Endodermal cell (in vitro differentiated cells): ENCODE measurements around the gene LRP1. TPM values are rescaled to one million over a fixed set of nuclear protein-coding genes. Genes with fewer than 3 reads are reported as not detected.
A peak's percentile ranks its signal among the peaks of the same experiment; 100 is the strongest.

ENCODE experiments used
- DNase-seq: peaks from one replicate; pipeline ENCODE4 v3.0.0-alpha.2; 2017
- H3K27ac ChIP-seq: 2 replicates; pipeline ENCODE4 v1.5.1; 2013; ENCODE audit warnings: mild to moderate bottlenecking, low read depth, low read length, moderate library complexity
- H3K27me3 ChIP-seq: 2 replicates; pipeline ENCODE4 v1.6.1; 2013; ENCODE audit warnings: mild to moderate bottlenecking, low read length, moderate library complexity; ENCODE audit not compliant: insufficient read depth, control insufficient read depth, poor library complexity, severe bottlenecking
- H3K36me3 ChIP-seq: 2 replicates; pipeline ENCODE4 v1.7.0; 2013; ENCODE audit warnings: mild to moderate bottlenecking, low read length, moderate library complexity; ENCODE audit not compliant: control insufficient read depth, insufficient read depth
- H3K4me1 ChIP-seq: one replicate; pipeline ENCODE4 v1.7.0; 2013; ENCODE audit warnings: low read length; ENCODE audit not compliant: control insufficient read depth, insufficient read depth
- H3K4me3 ChIP-seq: 2 replicates; pipeline ENCODE4 v1.5.1; 2013; ENCODE audit warnings: mild to moderate bottlenecking, low read length, moderate library complexity
- H3K9ac ChIP-seq: 2 replicates; pipeline ENCODE4 v1.6.1; 2013; ENCODE audit warnings: mild to moderate bottlenecking, low read length, moderate library complexity; ENCODE audit not compliant: poor library complexity, severe bottlenecking; ENCODE audit errors: extremely low read depth
- H3K9me3 ChIP-seq: 2 replicates; pipeline ENCODE4 v1.6.1; 2013; ENCODE audit warnings: mild to moderate bottlenecking, low read length, moderate library complexity; ENCODE audit not compliant: control insufficient read depth
- H3K27ac Mint-ChIP-seq: 2 replicates; pipeline ENCODE4 v1.8.0; 2020; ENCODE audit warnings: mixed read lengths
- H3K27me3 Mint-ChIP-seq: 2 replicates; pipeline ENCODE4 v1.8.0; 2021; ENCODE audit warnings: mild to moderate bottlenecking, mixed read lengths; ENCODE audit not compliant: insufficient read depth
- H3K36me3 Mint-ChIP-seq: 2 replicates; pipeline ENCODE4 v1.8.0; 2020; ENCODE audit warnings: low read depth, mixed read lengths
- H3K4me1 Mint-ChIP-seq: 2 replicates; pipeline ENCODE4 v1.8.0; 2020; ENCODE audit warnings: mixed read lengths
- H3K4me3 Mint-ChIP-seq: 2 replicates; pipeline ENCODE4 v1.8.0; 2020; ENCODE audit warnings: mild to moderate bottlenecking, moderate library complexity, mixed read lengths
- H3K9me3 Mint-ChIP-seq: 2 replicates; pipeline ENCODE4 v1.8.0; 2020; ENCODE audit warnings: mild to moderate bottlenecking, mixed read lengths
- CTCF ChIP-seq: fragments of 200-600 bp; sonication (generic); conservative IDR thresholded peaks from 2 replicates; pipeline ENCODE4 v1.5.0; 2021; ENCODE audit warnings: antibody characterized with exemption, mild to moderate bottlenecking
- WGBS, 2 experiments: methylation state at CpG; one replicate each; pipeline versions ENCODE4 v1.1.5 to v1.1.7; 2013; ENCODE audit warnings: missing lambda C conversion rate in 2 of 2, mixed read lengths in 1 of 2; ENCODE audit not compliant: insufficient coverage in 1 of 2, insufficient read length in 1 of 2; 5-methylcytosine and 5-hydroxymethylcytosine counted together
- total RNA-seq, 2 donors: library from RNA; stranded (reverse); fragmentation: NEBNext Ultra II Directional in 1 of 2; extraction: Animal tissue kit (Norgen Biotek cat#: 25700) in 1 of 2; gene quantifications; 2 replicates in 1 of 2; 3 replicates in 1 of 2; pipeline ENCODE4 v1.2.1, GENCODE V29; 2021

Gene LRP1
- total RNA-seq, 2 donors from 2014 or later: 74.5 to 87.7 TPM

DNA sequence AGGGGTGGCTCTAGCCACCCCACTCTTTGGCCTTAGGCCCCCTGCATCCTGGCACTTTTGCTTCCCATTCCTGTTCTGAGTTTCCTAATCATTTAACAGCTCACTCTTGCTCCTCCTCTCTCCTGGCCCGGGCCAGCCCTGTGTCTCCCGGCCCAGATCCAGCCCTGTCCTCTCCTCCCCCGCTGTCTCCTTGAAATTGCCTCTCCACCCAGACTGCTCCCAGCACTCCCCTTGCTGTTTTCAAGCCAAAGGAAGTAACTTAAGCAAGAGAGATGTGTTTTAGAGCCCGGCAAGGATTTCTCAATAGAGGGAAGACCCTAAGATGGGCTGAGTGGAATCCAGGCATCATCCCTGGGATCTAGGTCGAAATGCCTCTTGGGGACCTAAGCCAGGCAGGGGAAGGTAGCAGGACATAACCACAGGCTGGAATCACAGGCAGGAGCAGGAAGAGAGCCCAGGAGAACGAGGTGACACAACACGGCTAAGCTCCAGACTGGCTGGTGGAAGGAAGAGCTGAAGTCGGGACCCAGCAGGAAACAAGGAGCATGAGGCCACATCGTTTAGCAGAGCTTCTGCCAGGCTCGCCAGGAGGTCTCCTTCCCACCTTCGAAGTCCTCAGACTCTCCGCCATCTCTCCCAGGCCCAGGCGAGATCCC lies 21.1 kb downstream of the LRP1 start:
- H3K4me3 Mint-ChIP-seq: no peak overlapping the region

GRCh38 chr12:57150400-57151000 lies 22.2 kb downstream of the LRP1 start:
- Mint-ChIP-seq H3K9me3 (no peaks in the 10 kb centered on the region), H3K27me3 (no peaks in the 10 kb centered on the region), H3K36me3 (peaks cover 47% of the 10 kb centered on the region), H3K4me3 (no peak overlapping the region), H3K27ac (no peak overlapping the region), H3K4me1 (peaks cover 40% of the 10 kb centered on the region)
- Histone ChIP-seq H3K4me1 (peaks cover 31% of the 10 kb centered on the region), H3K4me3 (no peak overlapping the region), H3K9ac (no peak overlapping the region), H3K9me3 (no peaks in the 10 kb centered on the region), H3K36me3 (peaks cover 56% of the 10 kb centered on the region), H3K27ac (no peak overlapping the region), H3K27me3 (no peaks in the 10 kb centered on the region)
- TF ChIP-seq CTCF: no peak
- 90 to 100% methylated on average over 6 of the region's 6 CpGs for WGBS, 2 experiments
- no peak for DNase-seq

More for the DNA sequence above, 21.1 kb downstream of the LRP1 start:
- 86 to 92% methylated on average over 6 to 13 of the region's 13 CpGs for WGBS, 2 experiments
- Mint-ChIP-seq H3K36me3 (peaks cover 44% of the 10 kb centered on the region), H3K9me3 (no peaks in the 10 kb centered on the region), H3K27me3 (no peaks in the 10 kb centered on the region), H3K27ac (peak overlapping the region; percentile 83), H3K4me1 (peaks cover 36% of the 10 kb centered on the region)
- H3K27me3 ChIP-seq: no peaks in the 10 kb centered on the region
- no peak overlapping the region for H3K4me3 ChIP-seq
- H3K36me3 ChIP-seq: peaks cover 58% of the 10 kb centered on the region
- no peak for DNase-seq
- H3K27ac ChIP-seq: no peak overlapping the region
- no peaks in the 10 kb centered on the region for H3K9me3 ChIP-seq
- TF ChIP-seq CTCF: no peak
- H3K4me1 ChIP-seq: peaks cover 26% of the 10 kb centered on the region
- H3K9ac ChIP-seq: no peak overlapping the region

DNA sequence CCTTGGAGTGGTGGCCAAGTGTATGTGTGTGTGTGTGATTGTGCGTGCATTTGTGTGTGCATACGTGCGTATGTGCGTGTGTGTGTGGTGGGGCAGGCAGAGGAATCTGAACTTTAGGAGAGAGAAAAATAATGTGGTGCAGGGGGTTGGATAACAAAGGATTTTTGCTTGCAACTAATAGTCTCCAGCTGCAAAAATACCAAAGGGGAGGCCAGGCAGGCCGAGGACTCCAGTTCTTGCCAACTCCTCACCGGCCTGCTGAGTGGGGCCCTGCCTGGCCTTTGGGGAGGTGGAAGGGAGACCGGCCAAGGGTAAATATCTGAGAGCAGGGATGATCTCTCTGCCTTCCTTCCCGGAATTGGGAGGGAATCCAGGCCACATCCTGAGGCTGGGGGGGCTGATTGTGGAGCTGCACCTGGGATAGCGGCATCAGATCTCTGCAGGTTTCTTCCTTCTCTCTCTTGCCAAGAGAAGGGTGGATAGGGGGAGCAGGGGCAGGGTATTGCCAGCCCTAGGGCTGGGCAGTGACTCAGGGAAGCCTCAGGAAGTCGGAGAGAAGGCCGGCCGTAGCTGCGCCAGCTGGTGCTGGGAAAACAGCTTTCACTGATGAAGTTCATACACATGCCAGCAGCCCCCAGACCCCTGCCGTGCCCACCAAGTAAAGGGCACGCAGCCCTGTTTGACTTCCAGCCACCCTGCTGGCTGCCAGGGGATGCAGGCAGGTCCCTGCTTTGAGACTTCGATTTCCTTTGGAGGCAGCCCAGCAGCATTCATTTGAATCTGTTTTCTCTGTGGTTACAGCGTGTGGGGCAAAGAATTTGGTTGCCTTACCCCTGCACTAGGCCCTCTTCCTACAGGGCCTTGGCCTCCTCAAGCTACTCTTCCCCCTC lies 23.7 kb downstream of the LRP1 start:
- peaks cover 51% of the 10 kb centered on the region for H3K36me3 Mint-ChIP-seq
- peaks cover 26% of the 10 kb centered on the region for H3K4me1 Mint-ChIP-seq
- Histone ChIP-seq H3K9ac (no peak overlapping the region), H3K27me3 (no peaks in the 10 kb centered on the region), H3K36me3 (peaks cover 58% of the 10 kb centered on the region), H3K9me3 (no peaks in the 10 kb centered on the region), H3K27ac (no peak overlapping the region), H3K4me1 (peaks cover 24% of the 10 kb centered on the region), H3K4me3 (no peak overlapping the region)
- no peaks in the 10 kb centered on the region for H3K27me3 Mint-ChIP-seq
- H3K27ac Mint-ChIP-seq: no peak overlapping the region
- no peak overlapping the region for H3K4me3 Mint-ChIP-seq
- DNase-seq: no peak
- TF ChIP-seq CTCF: no peak
- no peaks in the 10 kb centered on the region for H3K9me3 Mint-ChIP-seq
- 91 to 93% methylated on average over 12 to 17 of the region's 17 CpGs for WGBS, 2 experiments
